ENCODE data around the gene CDC37L1. TPM values are rescaled to one million over a fixed set of nuclear protein-coding genes. Genes with fewer than 3 reads are reported as not detected.
"Not testable (repeated sequence)": the region's sequence is repeated elsewhere in the genome, so short reads cannot be mapped to it uniquely, and the experiment has no call there.

The CDC37L1 gene
- polyA plus RNA-seq, 1 donor (not counting 4 experiments of a cell fraction or from before 2014, with no cell fraction given) = 15.5 TPM

DNA sequence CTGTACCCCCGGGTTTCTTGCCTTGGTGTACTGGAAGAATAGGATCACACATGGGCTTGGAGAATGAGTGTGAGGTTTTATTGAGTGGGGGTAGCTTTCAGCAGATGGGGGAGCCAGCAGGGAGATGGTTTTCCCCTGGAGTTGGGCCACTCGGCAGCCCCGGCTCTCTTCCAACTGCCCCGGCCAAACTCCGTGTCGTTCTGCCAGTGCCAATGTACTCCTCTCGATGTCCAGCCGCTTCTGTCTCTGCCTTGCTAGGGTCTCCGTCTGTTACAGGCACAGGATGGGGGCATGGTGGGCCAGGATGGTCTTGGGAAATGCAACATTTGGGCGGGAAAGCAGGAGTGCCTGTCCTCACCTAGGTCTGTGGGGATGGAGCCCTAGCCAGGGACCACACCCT lies 24.8 kb upstream of the CDC37L1 start:
- Histone ChIP-seq H3K4me2 (ENCODE audit: control insufficient read depth, extremely low read depth, insufficient read depth, low read depth, low read length) (no peak overlapping the region), H3K79me2 (ENCODE audit: control insufficient read depth, insufficient read depth, low read length) (no peaks in the 10 kb centered on the region)
- dilution Hi-C loops (cut with MboI; ENCODE audit: extremely low pct_ligation_motif_present, low sequenced_read_pairs) = no loop called here

DNA sequence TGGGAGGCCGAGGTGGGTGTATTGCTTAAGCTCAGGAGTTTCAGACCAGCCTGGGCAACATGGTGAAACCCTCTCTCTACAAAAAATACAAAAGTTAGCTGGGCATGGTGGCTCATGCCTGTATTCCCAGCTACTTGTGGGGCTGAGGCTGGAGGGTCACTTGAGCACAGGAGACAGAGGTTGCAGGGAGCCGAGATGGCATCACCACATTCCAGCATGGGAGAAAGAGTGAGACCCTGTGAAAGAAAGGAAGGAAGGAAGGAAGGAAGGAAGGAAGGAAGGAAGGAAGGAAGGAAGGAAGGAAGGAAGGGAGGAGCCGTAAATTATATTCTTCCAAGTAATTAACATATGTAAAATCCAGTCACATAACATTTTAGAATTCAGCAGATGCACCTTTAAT lies 23.2 kb upstream of the CDC37L1 start:
- H4K20me1 ChIP-seq (ENCODE audit: control insufficient read depth, extremely low read depth, insufficient read depth, low read length); H3K4me2 ChIP-seq (ENCODE audit: control insufficient read depth, extremely low read depth, insufficient read depth, low read depth, low read length); H3K9ac ChIP-seq (ENCODE audit: control insufficient read depth, extremely low read depth, insufficient read depth, low read length); H3K9me1 ChIP-seq (ENCODE audit: control insufficient read depth, extremely low read depth, insufficient read depth, low read length); dilution Hi-C loops (cut with MboI; ENCODE audit: extremely low pct_ligation_motif_present, low sequenced_read_pairs); H3K79me2 ChIP-seq (ENCODE audit: control insufficient read depth, insufficient read depth, low read length); DNase-seq (ENCODE audit: low read depth, low spot score); H3K36me3 ChIP-seq (ENCODE audit: control insufficient read depth in 2 of 2, extremely low read depth in 1 of 2, insufficient read depth in 2 of 2, low read length in 2 of 2); H3K9me3 ChIP-seq (ENCODE audit: control insufficient read depth, low read depth, low read length); H3K27me3 ChIP-seq (ENCODE audit: control insufficient read depth, extremely low read depth, insufficient read depth, low read length); H3K4me1 ChIP-seq (ENCODE audit: control insufficient read depth, extremely low read depth, insufficient read depth, low read length); H2AFZ ChIP-seq (ENCODE audit: control insufficient read depth, low read length); FAIRE-seq; H3K27ac ChIP-seq (ENCODE audit: control insufficient read depth, insufficient read depth, low read length); H3K4me3 ChIP-seq (ENCODE audit: control insufficient read depth in 2 of 3, extremely low read depth in 1 of 3, insufficient read depth in 2 of 3, low read depth in 1 of 3, low read length in 3 of 3): not testable (repeated sequence)

More for the DNA sequence above, 24.8 kb upstream of the CDC37L1 start:
- no peak for DNase-seq (ENCODE audit: low read depth, low spot score)
- Histone ChIP-seq H3K27me3 (ENCODE audit: control insufficient read depth, extremely low read depth, insufficient read depth, low read length) (no peaks in the 10 kb centered on the region), H3K27ac (ENCODE audit: control insufficient read depth, insufficient read depth, low read length) (no peak overlapping the region), H3K9me3 (ENCODE audit: control insufficient read depth, low read depth, low read length) (no peaks in the 10 kb centered on the region), H2AFZ (ENCODE audit: control insufficient read depth, low read length) (no peak overlapping the region), H3K9ac (ENCODE audit: control insufficient read depth, extremely low read depth, insufficient read depth, low read length) (no peak overlapping the region), H3K9me1 (ENCODE audit: control insufficient read depth, extremely low read depth, insufficient read depth, low read length) (no peaks in the 10 kb centered on the region), H3K4me3 (ENCODE audit: control insufficient read depth in 2 of 3, extremely low read depth in 1 of 3, insufficient read depth in 2 of 3, low read depth in 1 of 3, low read length in 3 of 3) (no peak overlapping the region), H4K20me1 (ENCODE audit: control insufficient read depth, extremely low read depth, insufficient read depth, low read length) (no peaks in the 10 kb centered on the region), H3K36me3 (ENCODE audit: control insufficient read depth in 2 of 2, extremely low read depth in 1 of 2, insufficient read depth in 2 of 2, low read length in 2 of 2) (no peaks in the 10 kb centered on the region), H3K4me1 (ENCODE audit: control insufficient read depth, extremely low read depth, insufficient read depth, low read length) (no peaks in the 10 kb centered on the region)
- FAIRE-seq = no peak
- TF ChIP-seq, protein P1, sequence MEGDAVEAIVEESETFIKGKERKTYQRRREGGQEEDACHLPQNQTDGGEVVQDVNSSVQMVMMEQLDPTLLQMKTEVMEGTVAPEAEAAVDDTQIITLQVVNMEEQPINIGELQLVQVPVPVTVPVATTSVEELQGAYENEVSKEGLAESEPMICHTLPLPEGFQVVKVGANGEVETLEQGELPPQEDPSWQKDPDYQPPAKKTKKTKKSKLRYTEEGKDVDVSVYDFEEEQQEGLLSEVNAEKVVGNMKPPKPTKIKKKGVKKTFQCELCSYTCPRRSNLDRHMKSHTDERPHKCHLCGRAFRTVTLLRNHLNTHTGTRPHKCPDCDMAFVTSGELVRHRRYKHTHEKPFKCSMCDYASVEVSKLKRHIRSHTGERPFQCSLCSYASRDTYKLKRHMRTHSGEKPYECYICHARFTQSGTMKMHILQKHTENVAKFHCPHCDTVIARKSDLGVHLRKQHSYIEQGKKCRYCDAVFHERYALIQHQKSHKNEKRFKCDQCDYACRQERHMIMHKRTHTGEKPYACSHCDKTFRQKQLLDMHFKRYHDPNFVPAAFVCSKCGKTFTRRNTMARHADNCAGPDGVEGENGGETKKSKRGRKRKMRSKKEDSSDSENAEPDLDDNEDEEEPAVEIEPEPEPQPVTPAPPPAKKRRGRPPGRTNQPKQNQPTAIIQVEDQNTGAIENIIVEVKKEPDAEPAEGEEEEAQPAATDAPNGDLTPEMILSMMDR (optimal IDR thresholded peaks at IDR 0.05 in 1 of 3, IDR thresholded peaks at IDR 0.05 in 1 of 3, conservative IDR thresholded peaks at IDR 0.05 in 1 of 3; ENCODE audit: extremely low read depth in 1 of 3, insufficient read depth in 2 of 3, low read length in 3 of 3) = no peak
- TF ChIP-seq EZH2 (IDR thresholded peaks at IDR 0.05; ENCODE audit: low read length) = no peak

DNA sequence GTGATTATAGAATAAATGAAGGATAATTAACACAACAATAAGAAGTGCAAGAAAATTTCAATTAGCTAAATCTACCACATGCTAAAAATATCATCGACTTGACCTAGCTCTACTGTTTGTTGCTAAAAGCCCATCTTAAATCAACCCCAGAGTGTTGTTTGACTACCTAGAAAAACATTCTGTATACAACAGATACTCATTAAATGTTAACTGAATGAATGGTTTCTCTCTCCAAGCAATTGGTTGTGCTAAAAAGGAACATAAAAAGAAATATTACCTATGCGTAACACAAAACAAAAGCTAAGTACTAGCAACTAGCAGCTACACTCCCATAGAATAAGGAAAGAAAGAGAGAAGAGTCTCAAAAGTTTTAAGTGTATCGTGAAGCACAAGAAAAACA lies 22.7 kb upstream of the CDC37L1 start:
- Histone ChIP-seq H4K20me1 (ENCODE audit: control insufficient read depth, extremely low read depth, insufficient read depth, low read length) (no peaks in the 10 kb centered on the region), H3K4me2 (ENCODE audit: control insufficient read depth, extremely low read depth, insufficient read depth, low read depth, low read length) (no peak overlapping the region)
- FAIRE-seq = no peak

More for the DNA sequence above, 22.7 kb upstream of the CDC37L1 start:
- no peaks in the 10 kb centered on the region for H3K27me3 ChIP-seq (ENCODE audit: control insufficient read depth, extremely low read depth, insufficient read depth, low read length)
- dilution Hi-C loops (cut with MboI; ENCODE audit: extremely low pct_ligation_motif_present, low sequenced_read_pairs) = no loop called here
- no peak overlapping the region for H2AFZ ChIP-seq (ENCODE audit: control insufficient read depth, low read length)
- H3K27ac ChIP-seq (ENCODE audit: control insufficient read depth, insufficient read depth, low read length) = no peak overlapping the region
- H3K4me3 ChIP-seq (ENCODE audit: control insufficient read depth in 2 of 3, extremely low read depth in 1 of 3, insufficient read depth in 2 of 3, low read depth in 1 of 3, low read length in 3 of 3) = no peak overlapping the region
- no peak overlapping the region for H3K9ac ChIP-seq (ENCODE audit: control insufficient read depth, extremely low read depth, insufficient read depth, low read length)
- no peak for DNase-seq (ENCODE audit: low read depth, low spot score)
- H3K79me2 ChIP-seq (ENCODE audit: control insufficient read depth, insufficient read depth, low read length) = no peaks in the 10 kb centered on the region
- no peak for TF ChIP-seq EZH2 (IDR thresholded peaks at IDR 0.05; ENCODE audit: low read length)
- TF ChIP-seq, protein P1 (optimal IDR thresholded peaks at IDR 0.05 in 1 of 3, IDR thresholded peaks at IDR 0.05 in 1 of 3, conservative IDR thresholded peaks at IDR 0.05 in 1 of 3; ENCODE audit: extremely low read depth in 1 of 3, insufficient read depth in 2 of 3, low read length in 3 of 3) = no peak
- H3K9me3 ChIP-seq (ENCODE audit: control insufficient read depth, low read depth, low read length) = no peaks in the 10 kb centered on the region
- peaks cover 8% of the 10 kb centered on the region for H3K4me1 ChIP-seq (ENCODE audit: control insufficient read depth, extremely low read depth, insufficient read depth, low read length)
- no peaks in the 10 kb centered on the region for H3K9me1 ChIP-seq (ENCODE audit: control insufficient read depth, extremely low read depth, insufficient read depth, low read length)
- H3K36me3 ChIP-seq (ENCODE audit: control insufficient read depth in 2 of 2, extremely low read depth in 1 of 2, insufficient read depth in 2 of 2, low read length in 2 of 2) = no peaks in the 10 kb centered on the region
